Transverse colon (tissue), 4 donors: ENCODE data around the gene MILR1.

Experiments used
- CTCF ChIP-seq, 5 experiments: fragments of 200-600 bp in 3 of 5; fragments of 450-650 bp in 2 of 5; sonication (generic) in 3 of 5; IDR thresholded peaks; 1 replicate in 2 of 5; 2 replicates in 3 of 5; pipeline ENCODE4 v1.5.1; 2016 to 2017; ENCODE audit warnings: antibody characterized with exemption in 5 of 5, inconsistent platforms in 3 of 5, mild to moderate bottlenecking in 2 of 5, moderate library complexity in 1 of 5
- EP300 ChIP-seq: sonication (generic); formaldehyde crosslinking; IDR thresholded peaks from one replicate; pipeline ENCODE4 v1.6.1; 2017; ENCODE audit warnings: antibody characterized with exemption, low read depth
- POLR2AphosphoS5 ChIP-seq, 3 donors: sonication (generic); formaldehyde crosslinking; IDR thresholded peaks; one replicate each; pipeline ENCODE4 v1.6.1; 2016; ENCODE audit warnings: antibody characterized with exemption in 3 of 3

GRCh38 chr17:64460955-64461354 lies 12.0 kb downstream of the MILR1 start:
- no peak for TF ChIP-seq CTCF (IDR thresholded peaks at IDR 0.05)
- no peak for TF ChIP-seq POLR2AphosphoS5 (IDR thresholded peaks at IDR 0.05)
- no peak for TF ChIP-seq EP300
